GM13976 (cell line): Measurements from ENCODE around the gene PALM.

Source experiments
- DNase-seq: peaks from one replicate; pipeline ENCODE4 v3.0.0; 2012; ENCODE audit warnings: low spot score
- in situ Hi-C: fragments of 300-500 bp; cut with MboI; formaldehyde crosslinking; loops from one replicate; pipeline ENCODE4 v1.12.0; 2022; ENCODE audit warnings: low sequenced_read_pairs, mixed read lengths, inconsistent platforms; ENCODE audit not compliant: unreplicated experiment
- TF ChIP-seq, protein P1 (sequence below): IDR thresholded peaks from 2 replicates; pipeline ENCODE4 v1.5.1; 2012; ENCODE audit warnings: borderline replicate concordance, mild to moderate bottlenecking; ENCODE audit not compliant: insufficient read depth; ENCODE audit errors: extremely low read depth, missing control alignments, control extremely low read depth

PALM gene

GRCh38 chr19:788983-789700 is 80.4 kb downstream of the PALM start:
- DNase-seq = no peak
- TF ChIP-seq, protein P1, sequence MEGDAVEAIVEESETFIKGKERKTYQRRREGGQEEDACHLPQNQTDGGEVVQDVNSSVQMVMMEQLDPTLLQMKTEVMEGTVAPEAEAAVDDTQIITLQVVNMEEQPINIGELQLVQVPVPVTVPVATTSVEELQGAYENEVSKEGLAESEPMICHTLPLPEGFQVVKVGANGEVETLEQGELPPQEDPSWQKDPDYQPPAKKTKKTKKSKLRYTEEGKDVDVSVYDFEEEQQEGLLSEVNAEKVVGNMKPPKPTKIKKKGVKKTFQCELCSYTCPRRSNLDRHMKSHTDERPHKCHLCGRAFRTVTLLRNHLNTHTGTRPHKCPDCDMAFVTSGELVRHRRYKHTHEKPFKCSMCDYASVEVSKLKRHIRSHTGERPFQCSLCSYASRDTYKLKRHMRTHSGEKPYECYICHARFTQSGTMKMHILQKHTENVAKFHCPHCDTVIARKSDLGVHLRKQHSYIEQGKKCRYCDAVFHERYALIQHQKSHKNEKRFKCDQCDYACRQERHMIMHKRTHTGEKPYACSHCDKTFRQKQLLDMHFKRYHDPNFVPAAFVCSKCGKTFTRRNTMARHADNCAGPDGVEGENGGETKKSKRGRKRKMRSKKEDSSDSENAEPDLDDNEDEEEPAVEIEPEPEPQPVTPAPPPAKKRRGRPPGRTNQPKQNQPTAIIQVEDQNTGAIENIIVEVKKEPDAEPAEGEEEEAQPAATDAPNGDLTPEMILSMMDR = no peak
- in situ Hi-C loops = no loop called here

- TF ChIP-seq, protein P1 = no peak
- in situ Hi-C loops = no loop called here
- DNase-seq = no peak
Observed at GRCh38 chr19:789701-790060, 80.9 kb downstream of the PALM start.

DNA sequence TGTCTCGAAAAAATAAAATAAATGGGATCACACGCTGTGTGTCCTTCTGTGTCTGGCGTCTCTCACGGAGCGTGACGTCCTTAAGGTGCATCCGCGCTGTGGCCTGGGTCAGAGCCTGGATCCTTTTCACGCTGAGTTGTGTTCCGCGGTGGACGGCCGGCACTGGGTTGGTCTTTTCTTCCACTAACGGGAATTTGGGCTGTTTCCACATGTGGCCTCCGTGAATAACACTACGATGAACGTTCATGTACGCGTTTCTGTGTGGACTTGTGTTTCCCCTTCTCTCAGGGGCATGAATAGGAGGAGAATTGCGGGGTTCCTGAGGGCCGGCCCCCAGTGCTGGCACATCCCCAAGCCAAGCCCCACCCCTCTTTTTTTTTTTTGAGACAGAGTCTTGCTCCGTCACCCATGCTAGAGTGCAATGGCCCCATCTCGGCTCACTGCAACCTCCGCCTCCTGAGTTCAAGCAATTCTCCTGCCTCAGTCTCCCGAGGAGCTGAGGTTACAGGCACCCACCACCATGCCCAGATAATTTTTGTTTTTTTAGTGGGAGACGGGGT is 82.4 kb downstream of the PALM start:
- TF ChIP-seq, protein P1 = no peak
- DNase-seq = no peak
- in situ Hi-C loops = no loop called here

- no peak for DNase-seq
- TF ChIP-seq, protein P1 = no peak
- in situ Hi-C loops = no loop called here
Observed at GRCh38 chr19:791567-792305, 83.0 kb downstream of the PALM start.

DNA sequence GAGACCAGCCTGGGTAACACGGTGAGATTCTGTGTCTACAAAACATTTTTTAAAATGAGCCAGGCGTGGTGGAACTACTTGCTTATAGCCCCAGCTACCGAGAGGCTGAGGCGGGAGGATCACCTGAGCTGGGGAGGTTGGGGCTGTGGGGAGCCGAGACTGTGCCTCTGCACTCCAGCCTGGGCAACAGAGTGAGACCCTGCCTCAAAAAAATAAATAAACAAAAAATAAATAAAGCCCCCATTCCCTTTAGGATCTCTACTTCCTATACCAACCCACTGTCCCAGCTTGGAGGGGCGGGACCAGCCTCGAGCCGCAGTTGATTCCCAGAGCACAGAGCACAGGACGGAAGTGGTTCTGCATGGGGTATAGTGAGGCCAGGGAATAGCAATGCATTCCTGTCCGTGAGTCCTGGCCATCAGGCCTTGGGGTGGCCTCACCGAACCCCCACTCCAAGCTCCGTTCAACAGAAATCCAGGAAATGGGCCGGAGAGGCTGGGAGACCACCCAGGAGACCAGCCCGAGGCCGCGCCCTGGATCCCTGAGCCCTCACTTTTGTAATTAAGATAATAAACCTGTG is 83.7 kb downstream of the PALM start:
- in situ Hi-C loops = no loop called here
- DNase-seq = no peak
- TF ChIP-seq, protein P1 = no peak

DNA sequence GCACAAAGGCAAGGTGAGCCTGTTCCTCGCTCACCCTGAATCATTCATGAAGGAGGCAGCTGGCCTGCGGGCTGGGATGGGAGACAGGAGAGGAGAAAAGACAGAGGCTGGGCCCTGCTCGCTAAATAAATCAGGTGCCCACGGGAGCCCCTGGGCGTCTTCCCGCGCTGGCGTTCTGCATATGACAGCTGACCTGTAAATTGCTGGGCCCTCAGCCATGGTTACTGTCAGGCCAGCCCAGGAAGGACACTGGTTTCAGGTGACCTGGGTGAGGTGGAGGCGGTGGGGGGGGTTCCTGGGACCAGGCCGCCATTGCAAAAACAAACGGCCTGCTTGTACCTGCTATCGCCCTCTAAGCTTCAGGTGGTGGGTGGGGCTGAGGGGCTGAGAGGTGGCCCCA is 85.1 kb downstream of the PALM start:
- in situ Hi-C loops = no loop called here
- no peak for DNase-seq
- TF ChIP-seq, protein P1 = no peak
